MCF 10A (cell line): ENCODE data around the gene MSI2. TPM values are rescaled to one million over a fixed set of nuclear protein-coding genes. Genes with fewer than 3 reads are reported as not detected.

Experiments used
- BruUV-seq: library from RNA; stranded (reverse); fragments of 400-500 nt; replicated peaks from 2 replicates; lab custom pipeline; 2021; lab: Mats Ljungman, UMichigan
- CTCF ChIA-PET: fragments of 300-600 bp; sonication (Branson Sonifier 250); formaldehyde crosslinking; extraction: SDS; loops from one replicate; lab custom pipeline; 2021; ENCODE audit warnings: antibody characterized with exemption, inconsistent platforms; lab: Yijun Ruan, JAX
- POLR2A ChIA-PET: fragments of 300-600, 350-650 bp; sonication (Branson Sonifier 250); formaldehyde crosslinking; extraction: SDS; loops from one replicate; lab custom pipeline; 2020; ENCODE audit warnings: antibody characterized with exemption, inconsistent platforms; lab: Yijun Ruan, JAX
- DNase-seq: peaks from one replicate; pipeline ENCODE4 v3.0.0-alpha.2; 2018; ENCODE audit not compliant: unreplicated experiment
- H3K27ac Mint-ChIP-seq: one replicate; pipeline ENCODE4 v1.8.0; 2022; ENCODE audit warnings: mild to moderate bottlenecking, low read depth, mixed read lengths; ENCODE audit not compliant: unreplicated experiment
- H3K27me3 Mint-ChIP-seq: one replicate; pipeline ENCODE4 v1.8.0; 2022; ENCODE audit warnings: mixed read lengths; ENCODE audit not compliant: insufficient read depth, unreplicated experiment
- H3K36me3 Mint-ChIP-seq: one replicate; pipeline ENCODE4 v1.8.0; 2022; ENCODE audit warnings: mild to moderate bottlenecking, moderate library complexity, mixed read lengths; ENCODE audit not compliant: insufficient read depth, unreplicated experiment
- H3K4me1 Mint-ChIP-seq: one replicate; pipeline ENCODE4 v1.8.0; 2022; ENCODE audit warnings: mixed read lengths; ENCODE audit not compliant: insufficient read depth, unreplicated experiment
- H3K4me3 Mint-ChIP-seq: one replicate; pipeline ENCODE4 v1.8.0; 2022; ENCODE audit warnings: mild to moderate bottlenecking, moderate library complexity, mixed read lengths; ENCODE audit not compliant: unreplicated experiment
- H3K9me3 Mint-ChIP-seq: one replicate; pipeline ENCODE4 v1.8.0; 2022; ENCODE audit warnings: mixed read lengths; ENCODE audit not compliant: unreplicated experiment
- intact Hi-C: fragments of 100-400 bp; cut with micrococcal nuclease; formaldehyde crosslinking; loops from 2 replicates; pipeline ENCODE4 v1.14.1; 2022
- total RNA-seq: library from RNA; stranded (reverse); gene quantifications from 2 replicates; pipeline ENCODE4 v1.2.3, GENCODE V29; 2022
- TF ChIP-seq, protein P1 (sequence below): fragments of 200-600 bp; IDR thresholded peaks from one replicate; pipeline ENCODE4 v1.8.0; 2022; ENCODE audit warnings: antibody characterized with exemption, mild to moderate bottlenecking; ENCODE audit not compliant: unreplicated experiment

Gene MSI2
- total RNA-seq, 1 experiment from 2014 or later: 60.6 TPM

DNA sequence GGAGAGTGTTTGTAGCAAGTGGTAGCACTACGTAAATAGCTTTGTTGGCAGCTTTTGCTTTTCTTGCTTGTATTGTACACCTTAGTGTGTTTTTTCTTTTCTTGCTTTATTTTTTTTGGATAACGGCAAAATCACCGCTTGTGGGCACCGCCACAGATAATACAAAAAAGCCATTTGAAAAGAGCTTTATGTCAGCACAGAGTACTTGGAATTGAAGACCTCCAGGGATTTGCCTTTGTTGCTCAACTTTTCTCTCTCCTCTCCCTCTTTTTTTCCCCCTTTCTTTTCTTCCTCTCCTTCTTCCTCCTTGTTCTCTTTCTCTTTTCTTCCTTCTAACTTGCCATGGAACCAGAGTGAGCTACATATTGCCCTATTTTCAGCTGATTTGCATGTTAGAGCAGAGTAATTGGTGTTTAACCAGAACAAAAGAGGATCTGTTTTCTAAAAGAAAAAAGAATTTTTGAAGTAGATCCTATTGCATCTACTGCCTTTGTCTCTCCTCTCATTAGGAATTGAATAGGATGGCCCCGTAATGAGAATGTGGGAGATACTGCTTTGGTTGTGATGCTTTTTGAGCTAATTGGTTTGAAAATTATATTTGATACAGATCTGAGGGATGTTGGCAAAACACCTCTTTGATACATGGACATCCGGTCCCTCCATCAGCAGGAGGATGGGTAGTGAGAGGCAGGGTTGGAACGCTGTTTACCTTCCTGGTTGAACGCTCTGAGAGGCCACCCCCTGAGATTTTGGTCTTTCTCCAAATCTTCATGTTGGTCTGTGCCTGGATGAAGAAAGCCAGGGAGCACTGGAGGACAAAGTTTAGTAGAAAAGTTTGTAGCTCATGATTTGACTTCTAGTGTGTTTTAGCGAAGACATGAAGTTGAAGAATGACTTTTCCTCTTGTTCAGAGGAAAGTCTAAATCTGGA is 85.6 kb downstream of the MSI2 start:
- CTCF ChIA-PET: interaction anchor here (0.5 to 0.7 kb wide), 2 partner anchors 42 to 258 kb away, joined by 3 read pairs; no protein-coding TSS in a partner anchor
- no peaks in the 10 kb centered on the region for H3K27me3 Mint-ChIP-seq
- TF ChIP-seq, protein P1, sequence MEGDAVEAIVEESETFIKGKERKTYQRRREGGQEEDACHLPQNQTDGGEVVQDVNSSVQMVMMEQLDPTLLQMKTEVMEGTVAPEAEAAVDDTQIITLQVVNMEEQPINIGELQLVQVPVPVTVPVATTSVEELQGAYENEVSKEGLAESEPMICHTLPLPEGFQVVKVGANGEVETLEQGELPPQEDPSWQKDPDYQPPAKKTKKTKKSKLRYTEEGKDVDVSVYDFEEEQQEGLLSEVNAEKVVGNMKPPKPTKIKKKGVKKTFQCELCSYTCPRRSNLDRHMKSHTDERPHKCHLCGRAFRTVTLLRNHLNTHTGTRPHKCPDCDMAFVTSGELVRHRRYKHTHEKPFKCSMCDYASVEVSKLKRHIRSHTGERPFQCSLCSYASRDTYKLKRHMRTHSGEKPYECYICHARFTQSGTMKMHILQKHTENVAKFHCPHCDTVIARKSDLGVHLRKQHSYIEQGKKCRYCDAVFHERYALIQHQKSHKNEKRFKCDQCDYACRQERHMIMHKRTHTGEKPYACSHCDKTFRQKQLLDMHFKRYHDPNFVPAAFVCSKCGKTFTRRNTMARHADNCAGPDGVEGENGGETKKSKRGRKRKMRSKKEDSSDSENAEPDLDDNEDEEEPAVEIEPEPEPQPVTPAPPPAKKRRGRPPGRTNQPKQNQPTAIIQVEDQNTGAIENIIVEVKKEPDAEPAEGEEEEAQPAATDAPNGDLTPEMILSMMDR: no peak
- no peak for DNase-seq
- no peaks in the 10 kb centered on the region for H3K9me3 Mint-ChIP-seq
- peaks cover 36% of the 10 kb centered on the region for H3K36me3 Mint-ChIP-seq
- peaks cover 5% of the 10 kb centered on the region for H3K4me1 Mint-ChIP-seq
- H3K27ac Mint-ChIP-seq: no peak overlapping the region
- BruUV-seq: no TSS peak
- POLR2A ChIA-PET: interaction anchor here (0.7 to 1.6 kb wide), 3 partner anchors 10 to 28 kb away, joined by 3 read pairs; no protein-coding TSS in a partner anchor
- intact Hi-C loops: no loop called here
- H3K4me3 Mint-ChIP-seq: no peak overlapping the region

DNA sequence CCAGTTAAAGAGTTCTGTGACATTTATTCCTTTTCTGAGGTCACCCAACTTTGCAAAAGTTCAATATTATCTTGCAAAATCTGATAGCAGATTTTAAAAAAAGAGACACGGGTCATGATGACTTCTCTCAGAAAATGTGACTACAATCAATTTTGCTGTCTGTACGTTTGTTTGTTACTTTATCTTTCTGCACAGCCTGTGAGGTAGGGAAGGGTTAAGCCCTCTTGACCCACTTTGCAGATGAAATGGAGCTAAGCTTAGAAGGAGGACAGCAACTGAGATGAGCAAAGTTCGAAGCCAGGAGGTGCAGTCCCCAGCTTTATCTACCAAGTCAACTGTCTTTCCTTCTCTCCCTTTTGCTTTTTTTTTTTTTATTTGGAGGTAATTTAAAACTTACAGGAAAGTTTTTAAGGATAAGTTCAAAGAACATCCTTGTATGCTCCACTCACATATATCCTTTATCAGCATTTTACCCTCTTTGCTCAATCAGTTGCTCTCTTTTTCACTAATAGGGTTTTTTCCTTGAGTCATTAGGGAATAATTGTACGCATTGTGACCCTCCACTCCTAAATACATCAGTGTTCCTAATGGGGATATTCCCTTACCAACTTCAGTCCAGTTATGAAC is 86.8 kb downstream of the MSI2 start:
- no peaks in the 10 kb centered on the region for H3K27me3 Mint-ChIP-seq
- no peak overlapping the region for H3K4me3 Mint-ChIP-seq
- H3K9me3 Mint-ChIP-seq: no peaks in the 10 kb centered on the region
- ChIA-PET CTCF (interaction anchor here (0.6 kb wide), 1 partner anchor 448 kb away, joined by 3 read pairs; no protein-coding TSS in a partner anchor), POLR2A (interaction anchor here (1.5 to 1.6 kb wide), 2 partner anchors 9 to 18 kb away, joined by 3 read pairs; no protein-coding TSS in a partner anchor)
- H3K4me1 Mint-ChIP-seq: peaks cover 5% of the 10 kb centered on the region
- BruUV-seq: no TSS peak
- TF ChIP-seq, protein P1: no peak
- intact Hi-C loops: no loop called here
- H3K36me3 Mint-ChIP-seq: peaks cover 38% of the 10 kb centered on the region
- DNase-seq: no peak
- H3K27ac Mint-ChIP-seq: no peak overlapping the region

DNA sequence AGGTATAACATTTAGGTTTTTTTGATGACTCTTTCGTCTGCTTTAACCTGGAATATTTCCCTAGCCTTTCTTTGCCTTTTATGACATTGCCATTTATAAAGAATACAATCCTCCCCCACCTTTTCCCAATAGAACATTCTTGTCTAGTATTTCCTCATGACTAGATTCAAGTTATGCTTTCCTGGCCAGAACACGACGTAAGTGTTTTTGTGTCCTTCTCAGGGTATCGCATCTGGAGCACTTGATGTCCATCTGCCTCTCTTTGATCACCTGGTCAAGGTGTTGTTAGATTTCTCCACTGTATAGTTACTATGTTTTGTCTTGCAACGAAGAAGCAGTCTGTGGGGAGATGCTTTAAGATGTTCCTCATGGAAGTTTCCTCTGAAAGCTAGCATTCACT is 87.4 kb downstream of the MSI2 start:
- no peak overlapping the region for H3K27ac Mint-ChIP-seq
- ChIA-PET POLR2A (no interaction called here), CTCF (no interaction called here)
- intact Hi-C loops: no loop called here
- DNase-seq: no peak
- H3K4me3 Mint-ChIP-seq: no peak overlapping the region
- no TSS peak for BruUV-seq
- peaks cover 5% of the 10 kb centered on the region for H3K4me1 Mint-ChIP-seq
- H3K27me3 Mint-ChIP-seq: no peaks in the 10 kb centered on the region
- TF ChIP-seq, protein P1: no peak
- H3K36me3 Mint-ChIP-seq: peaks cover 45% of the 10 kb centered on the region
- no peaks in the 10 kb centered on the region for H3K9me3 Mint-ChIP-seq

DNA sequence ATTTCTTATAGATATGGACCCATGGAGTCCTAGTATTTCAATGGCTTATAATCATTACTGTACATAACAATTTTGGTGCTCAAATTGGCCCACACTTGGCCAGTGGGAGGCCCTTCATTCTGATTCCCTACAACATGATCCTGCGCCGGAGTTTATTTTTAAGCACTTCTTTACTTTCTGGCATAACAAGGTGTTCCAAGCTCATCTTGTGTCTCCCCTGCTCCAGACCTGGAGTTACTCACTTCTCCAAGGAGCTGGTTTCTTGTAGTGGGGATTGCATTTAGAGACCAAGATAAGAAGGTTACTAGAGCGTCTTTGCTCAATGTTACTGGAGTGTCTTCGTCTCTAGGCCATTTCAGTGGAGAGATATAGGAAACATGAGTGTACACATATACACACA is 87.9 kb downstream of the MSI2 start:
- ChIA-PET POLR2A (no interaction called here), CTCF (no interaction called here)
- intact Hi-C loops: no loop called here
- Mint-ChIP-seq H3K4me3 (no peak overlapping the region), H3K27me3 (no peaks in the 10 kb centered on the region), H3K4me1 (peaks cover 5% of the 10 kb centered on the region), H3K9me3 (no peaks in the 10 kb centered on the region), H3K27ac (no peak overlapping the region), H3K36me3 (peaks cover 43% of the 10 kb centered on the region)
- TF ChIP-seq, protein P1: no peak
- no TSS peak for BruUV-seq
- DNase-seq: no peak
